Measurements from ENCODE around the gene VSIG10. TPM values are rescaled to one million over a fixed set of nuclear protein-coding genes. Genes with fewer than 3 reads are reported as not detected.

Gene VSIG10
- total and polyA plus RNA-seq, 2 of the 13 experiments (the other 11 are each of a cell fraction or from before 2014, with no cell fraction given), result 25.6 to 42.5 TPM

- TF ChIP-seq TOPORS (CRISPR knock-in tag; IDR thresholded peaks at IDR 0.05) (0 out of 2 replicates have a peak, but pooled peaks have one; percentile 36), SCMH1 (CRISPR knock-in tag; IDR thresholded peaks at IDR 0.05; ENCODE audit: borderline replicate concordance) (no peak), KMT2B (CRISPR knock-in tag; IDR thresholded peaks at IDR 0.05) (peak; percentile 74), ZNF20 (CRISPR knock-in tag; IDR thresholded peaks at IDR 0.05) (no peak), HCFC1 (IDR thresholded peaks at IDR 0.05; ENCODE audit: low read depth, low read length) (no peak), SNAPC2 (CRISPR knock-in tag; IDR thresholded peaks at IDR 0.05) (peak; percentile 78; the same call in 1 of the 2 replicates), ZFP62 (CRISPR knock-in tag; IDR thresholded peaks at IDR 0.05) (no peak), ZSCAN20 (CRISPR knock-in tag; IDR thresholded peaks at IDR 0.05; ENCODE audit: borderline replicate concordance) (no peak; the same call in 1 of the 2 replicates), ZNF292 (CRISPR knock-in tag; IDR thresholded peaks at IDR 0.05; ENCODE audit: borderline replicate concordance, low read depth) (peak; percentile 97), ZNF724P (CRISPR knock-in tag; IDR thresholded peaks at IDR 0.05; ENCODE audit: borderline replicate concordance) (0 out of 2 replicates have a peak, but pooled peaks have one; percentile 41), BRF2 (CRISPR knock-in tag; IDR thresholded peaks at IDR 0.05) (peak; percentile 58; the same call in 1 of the 2 replicates), FLYWCH1 (CRISPR knock-in tag; IDR thresholded peaks at IDR 0.05) (no peak), SKIL (CRISPR knock-in tag; IDR thresholded peaks at IDR 0.05; ENCODE audit: borderline replicate concordance) (peak; percentile 94), ZNF253 (CRISPR knock-in tag; IDR thresholded peaks at IDR 0.05; ENCODE audit: borderline replicate concordance) (no peak), SMARCE1 (IDR thresholded peaks at IDR 0.05; ENCODE audit: borderline replicate concordance) (no peak; the same call in 1 of the 2 replicates), SMAD3 (CRISPR knock-in tag; IDR thresholded peaks at IDR 0.05) (peak; percentile 86), RFX1 (IDR thresholded peaks at IDR 0.05) (no peak), MTF1 (CRISPR knock-in tag; IDR thresholded peaks at IDR 0.05) (no peak), ZMYM4 (CRISPR knock-in tag; IDR thresholded peaks at IDR 0.05) (peak; percentile 96), HES4 (CRISPR knock-in tag; IDR thresholded peaks at IDR 0.05; ENCODE audit: borderline replicate concordance) (no peak), ADNP (CRISPR knock-in tag; IDR thresholded peaks at IDR 0.05) (no peak)
- TF ChIP-seq, protein P1, sequence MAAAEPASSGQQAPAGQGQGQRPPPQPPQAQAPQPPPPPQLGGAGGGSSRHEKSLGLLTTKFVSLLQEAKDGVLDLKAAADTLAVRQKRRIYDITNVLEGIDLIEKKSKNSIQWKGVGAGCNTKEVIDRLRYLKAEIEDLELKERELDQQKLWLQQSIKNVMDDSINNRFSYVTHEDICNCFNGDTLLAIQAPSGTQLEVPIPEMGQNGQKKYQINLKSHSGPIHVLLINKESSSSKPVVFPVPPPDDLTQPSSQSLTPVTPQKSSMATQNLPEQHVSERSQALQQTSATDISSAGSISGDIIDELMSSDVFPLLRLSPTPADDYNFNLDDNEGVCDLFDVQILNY (CRISPR knock-in tag; conservative IDR thresholded peaks at IDR 0.05), result no peak
- TF ChIP-seq, protein P2, sequence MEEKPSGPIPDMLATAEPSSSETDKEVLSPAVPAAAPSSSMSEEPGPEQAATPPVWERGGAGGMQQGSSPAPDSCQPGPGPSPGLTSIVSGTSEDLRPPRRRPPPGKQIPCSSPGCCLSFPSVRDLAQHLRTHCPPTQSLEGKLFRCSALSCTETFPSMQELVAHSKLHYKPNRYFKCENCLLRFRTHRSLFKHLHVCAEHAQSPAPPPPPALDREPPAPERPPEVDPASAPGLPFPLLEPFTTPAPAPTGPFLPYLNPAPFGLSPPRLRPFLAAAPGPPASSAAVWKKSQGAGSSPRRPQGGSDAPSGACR (CRISPR knock-in tag; IDR thresholded peaks at IDR 0.05), result peak; percentile 70; the same call in 1 of the 2 replicates
These were observed 51.3 kb downstream of the VSIG10 start (continued) for GRCh38 chr12:118052324-118053070.
